NCI-H1930 (cell line): ENCODE measurements around the gene SLC27A5.
"Not testable (repeated sequence)": the region's sequence is repeated elsewhere in the genome, so short reads cannot be mapped to it uniquely, and the experiment has no call there.

Experiments used
- DNase-seq, 2 experiments: peaks; one replicate each; lab custom pipeline; 2025; lab: John Stamatoyannopoulos, UW

Gene SLC27A5

DNA sequence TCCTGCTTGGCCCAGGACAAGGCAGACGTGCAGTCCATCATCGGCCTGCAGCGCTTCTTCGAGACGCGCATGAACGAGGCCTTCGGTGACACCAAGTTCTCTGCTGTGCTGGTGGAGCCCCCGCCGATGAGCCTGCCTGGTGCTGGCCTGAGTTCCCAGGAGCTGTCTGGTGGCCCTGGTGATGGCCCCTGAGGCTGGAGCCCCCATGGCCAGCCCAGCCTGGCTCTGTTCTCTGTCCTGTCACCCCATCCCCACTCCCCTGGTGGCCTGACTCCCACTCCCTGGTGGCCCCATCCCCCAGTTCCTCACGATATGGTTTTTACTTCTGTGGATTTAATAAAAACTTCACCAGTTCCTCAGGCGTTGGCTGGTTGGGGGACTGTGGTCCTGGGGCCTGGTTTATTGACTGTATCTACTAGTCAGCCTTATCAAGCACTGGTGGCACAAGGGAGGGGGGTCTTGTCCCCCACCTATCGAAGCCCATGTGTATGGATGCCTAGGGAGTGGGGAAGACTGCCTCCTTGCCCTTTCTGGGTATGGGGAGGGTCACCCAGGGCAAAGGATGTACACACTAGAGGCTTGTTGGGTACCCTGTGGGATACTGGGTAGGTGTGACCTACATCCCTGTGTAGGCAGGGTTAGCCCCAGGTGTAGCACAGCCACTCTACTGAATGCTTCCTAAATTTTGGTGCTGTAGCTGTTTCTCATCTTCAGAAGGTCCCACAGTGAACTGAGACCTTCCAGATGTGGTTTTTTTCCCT is 38.8 kb upstream of the SLC27A5 start:
- DNase-seq = no peak

DNA sequence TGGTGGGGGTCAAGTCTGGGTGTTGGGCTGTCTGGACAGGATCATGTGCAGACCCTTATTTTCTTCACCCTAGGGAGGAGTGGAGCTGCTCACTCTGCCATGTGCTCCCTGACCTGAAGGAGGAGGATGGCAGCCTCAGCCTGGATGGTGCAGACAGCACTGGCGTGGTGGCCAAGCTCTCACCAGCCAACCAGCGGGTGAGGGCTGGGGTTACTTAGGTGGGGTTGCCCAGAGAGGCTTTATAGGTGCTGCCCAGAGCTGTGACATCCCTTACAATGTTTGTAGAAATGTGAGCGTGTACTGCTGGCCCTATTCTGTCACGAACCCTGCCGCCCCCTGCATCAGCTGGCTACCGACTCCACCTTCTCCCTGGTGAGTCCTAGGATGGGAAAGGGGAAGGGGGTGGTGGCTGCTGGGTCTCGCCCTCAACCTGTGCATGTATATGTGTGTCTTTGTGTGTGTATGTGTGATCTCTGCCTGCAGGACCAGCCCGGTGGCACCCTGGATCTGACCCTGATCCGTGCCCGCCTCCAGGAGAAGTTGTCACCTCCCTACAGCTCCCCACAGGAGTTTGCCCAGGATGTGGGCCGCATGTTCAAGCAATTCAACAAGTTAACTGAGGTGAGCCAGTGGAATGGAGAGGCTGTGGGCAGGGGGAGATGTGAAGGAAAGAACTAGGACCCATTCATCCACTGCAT is 38.0 kb upstream of the SLC27A5 start:
- DNase-seq = no peak

DNA sequence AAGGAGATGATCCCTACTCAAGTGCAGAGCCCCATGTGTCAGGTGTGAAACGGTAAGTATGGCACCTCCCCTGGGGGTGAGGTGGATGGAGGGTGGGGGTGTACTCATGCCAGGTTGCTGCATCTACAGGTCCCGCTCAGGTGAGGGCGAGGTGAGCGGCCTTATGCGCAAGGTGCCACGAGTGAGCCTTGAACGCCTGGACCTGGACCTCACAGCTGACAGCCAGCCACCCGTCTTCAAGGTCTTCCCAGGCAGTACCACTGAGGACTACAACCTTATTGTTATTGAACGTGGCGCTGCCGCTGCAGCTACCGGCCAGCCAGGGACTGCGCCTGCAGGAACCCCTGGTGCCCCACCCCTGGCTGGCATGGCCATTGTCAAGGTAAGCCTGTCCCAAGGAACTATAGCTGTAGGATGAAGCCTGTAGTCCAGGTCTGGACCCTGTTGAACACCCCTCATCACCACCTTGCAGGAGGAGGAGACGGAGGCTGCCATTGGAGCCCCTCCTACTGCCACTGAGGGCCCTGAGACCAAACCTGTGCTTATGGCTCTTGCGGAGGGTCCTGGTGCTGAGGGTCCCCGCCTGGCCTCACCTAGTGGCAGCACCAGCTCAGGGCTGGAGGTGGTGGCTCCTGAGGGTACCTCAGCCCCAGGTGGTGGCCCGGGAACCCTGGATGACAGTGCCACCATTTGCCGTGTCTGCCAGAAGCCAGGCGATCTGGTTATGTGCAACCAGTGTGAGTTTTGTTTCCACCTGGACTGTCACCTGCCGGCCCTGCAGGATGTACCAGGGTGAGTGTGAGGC is 37.3 kb upstream of the SLC27A5 start:
- no peak for DNase-seq

DNA sequence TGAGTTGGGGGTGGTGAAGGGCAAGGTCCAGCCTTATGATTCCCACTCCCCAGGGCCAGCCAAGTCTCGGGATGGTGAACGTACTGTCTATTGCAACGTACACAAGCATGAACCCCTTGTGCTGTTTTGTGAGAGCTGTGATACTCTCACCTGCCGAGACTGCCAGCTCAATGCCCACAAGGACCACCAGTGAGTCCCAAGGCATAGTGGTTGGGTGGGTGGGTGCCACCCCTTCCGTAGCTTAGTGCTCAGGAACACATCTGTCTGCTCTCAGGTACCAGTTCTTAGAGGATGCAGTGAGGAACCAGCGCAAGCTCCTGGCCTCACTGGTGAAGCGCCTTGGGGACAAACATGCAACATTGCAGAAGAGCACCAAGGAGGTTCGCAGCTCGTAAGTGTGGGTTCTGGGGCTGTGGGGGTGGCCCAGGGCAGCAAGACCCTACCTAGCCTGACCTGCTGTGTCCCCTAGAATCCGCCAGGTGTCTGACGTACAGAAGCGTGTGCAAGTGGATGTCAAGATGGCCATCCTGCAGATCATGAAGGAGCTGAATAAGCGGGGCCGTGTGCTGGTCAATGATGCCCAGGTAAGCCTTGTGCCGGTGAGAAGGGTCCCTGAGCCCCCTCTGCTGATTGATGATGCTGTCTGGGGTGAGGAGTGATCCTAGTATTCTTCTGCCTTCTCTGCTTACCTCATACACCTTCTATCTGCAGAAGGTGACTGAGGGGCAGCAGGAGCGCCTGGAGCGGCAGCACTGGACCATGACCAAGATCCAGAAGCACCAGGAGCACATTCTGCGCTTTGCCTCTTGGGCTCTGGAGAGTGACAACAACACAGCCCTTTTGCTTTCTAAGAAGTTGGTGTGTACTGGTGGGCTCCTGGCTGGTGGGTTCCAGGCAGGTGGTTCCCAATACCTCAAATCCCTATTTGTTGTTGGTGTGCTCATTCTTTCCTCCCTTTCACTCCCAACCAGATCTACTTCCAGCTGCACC is 35.8 kb upstream of the SLC27A5 start:
- no peak for DNase-seq

DNA sequence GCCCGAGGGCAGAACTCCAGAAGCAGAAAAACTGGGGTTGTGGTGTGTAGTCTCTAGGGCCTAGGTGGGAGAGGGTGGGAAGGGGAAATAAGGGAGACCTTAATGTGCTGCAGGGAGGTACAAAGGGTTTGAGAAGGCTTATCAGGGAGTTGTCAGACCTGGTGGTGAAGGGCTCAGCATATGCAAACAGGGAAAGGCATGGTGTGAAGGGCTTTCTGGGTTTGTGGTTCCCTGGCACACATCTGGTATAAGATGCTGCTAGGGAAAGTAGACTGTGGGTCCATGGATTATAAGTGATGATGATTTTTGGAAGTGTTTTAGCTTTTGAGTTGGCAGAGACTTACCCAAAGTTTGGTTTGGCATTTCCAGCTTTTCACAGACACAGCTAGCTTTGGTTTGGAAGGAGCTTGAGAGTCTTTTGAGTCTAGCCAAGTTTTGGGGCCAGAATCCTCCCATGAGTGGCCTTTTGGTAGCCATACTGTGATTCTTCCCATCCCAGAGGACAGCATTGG is 34.3 kb upstream of the SLC27A5 start:
- DNase-seq = no peak

DNA sequence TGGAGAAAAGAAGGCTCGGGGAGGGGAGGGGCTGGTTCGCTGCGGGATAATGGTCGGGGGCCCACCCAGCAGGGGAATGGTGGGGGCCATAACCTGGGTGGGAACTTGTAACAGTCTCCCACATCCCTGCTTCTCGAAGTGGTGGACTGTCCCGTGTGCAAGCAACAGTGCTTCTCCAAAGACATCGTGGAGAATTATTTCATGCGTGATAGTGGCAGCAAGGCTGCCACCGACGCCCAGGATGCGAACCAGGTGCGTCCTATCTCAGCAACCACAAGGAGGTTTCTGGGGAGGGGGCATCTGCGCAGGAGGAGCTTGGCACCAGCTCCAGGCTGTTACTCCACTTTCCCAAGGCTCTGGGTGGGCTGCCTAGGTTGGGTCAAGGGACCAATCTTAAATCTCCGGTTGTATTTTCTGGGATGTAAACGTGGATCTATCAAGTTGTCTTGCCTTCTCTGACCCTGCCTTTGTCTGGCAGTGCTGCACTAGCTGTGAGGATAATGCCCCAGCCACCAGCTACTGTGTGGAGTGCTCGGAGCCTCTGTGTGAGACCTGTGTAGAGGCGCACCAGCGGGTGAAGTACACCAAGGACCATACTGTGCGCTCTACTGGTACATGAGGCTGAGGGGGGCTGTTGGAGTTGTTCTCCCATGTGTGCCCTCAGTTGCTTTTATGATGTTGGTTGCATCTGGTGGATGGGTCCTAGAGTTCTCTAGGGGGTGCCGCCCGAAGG is 33.7 kb upstream of the SLC27A5 start:
- DNase-seq = no peak

DNA sequence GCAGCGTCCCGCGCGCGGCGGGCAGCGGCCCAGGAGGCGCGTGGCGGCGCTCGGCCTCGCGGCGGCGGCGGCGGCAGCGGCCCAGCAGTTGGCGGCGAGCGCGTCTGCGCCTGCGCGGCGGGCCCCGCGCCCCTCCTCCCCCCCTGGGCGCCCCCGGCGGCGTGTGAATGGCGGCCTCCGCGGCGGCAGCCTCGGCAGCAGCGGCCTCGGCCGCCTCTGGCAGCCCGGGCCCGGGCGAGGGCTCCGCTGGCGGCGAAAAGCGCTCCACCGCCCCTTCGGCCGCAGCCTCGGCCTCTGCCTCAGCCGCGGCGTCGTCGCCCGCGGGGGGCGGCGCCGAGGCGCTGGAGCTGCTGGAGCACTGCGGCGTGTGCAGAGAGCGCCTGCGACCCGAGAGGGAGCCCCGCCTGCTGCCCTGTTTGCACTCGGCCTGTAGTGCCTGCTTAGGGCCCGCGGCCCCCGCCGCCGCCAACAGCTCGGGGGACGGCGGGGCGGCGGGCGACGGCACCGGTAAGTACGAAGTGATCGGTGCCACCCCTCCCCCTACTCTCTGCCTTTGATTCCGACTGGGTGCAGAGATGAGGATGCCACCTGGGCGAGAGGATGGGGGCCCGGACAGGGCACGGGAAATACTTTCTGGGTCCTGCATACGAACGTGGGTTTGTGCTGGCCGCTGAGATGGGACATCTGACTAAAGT is 32.9 kb upstream of the SLC27A5 start:
- no peak for DNase-seq

DNA sequence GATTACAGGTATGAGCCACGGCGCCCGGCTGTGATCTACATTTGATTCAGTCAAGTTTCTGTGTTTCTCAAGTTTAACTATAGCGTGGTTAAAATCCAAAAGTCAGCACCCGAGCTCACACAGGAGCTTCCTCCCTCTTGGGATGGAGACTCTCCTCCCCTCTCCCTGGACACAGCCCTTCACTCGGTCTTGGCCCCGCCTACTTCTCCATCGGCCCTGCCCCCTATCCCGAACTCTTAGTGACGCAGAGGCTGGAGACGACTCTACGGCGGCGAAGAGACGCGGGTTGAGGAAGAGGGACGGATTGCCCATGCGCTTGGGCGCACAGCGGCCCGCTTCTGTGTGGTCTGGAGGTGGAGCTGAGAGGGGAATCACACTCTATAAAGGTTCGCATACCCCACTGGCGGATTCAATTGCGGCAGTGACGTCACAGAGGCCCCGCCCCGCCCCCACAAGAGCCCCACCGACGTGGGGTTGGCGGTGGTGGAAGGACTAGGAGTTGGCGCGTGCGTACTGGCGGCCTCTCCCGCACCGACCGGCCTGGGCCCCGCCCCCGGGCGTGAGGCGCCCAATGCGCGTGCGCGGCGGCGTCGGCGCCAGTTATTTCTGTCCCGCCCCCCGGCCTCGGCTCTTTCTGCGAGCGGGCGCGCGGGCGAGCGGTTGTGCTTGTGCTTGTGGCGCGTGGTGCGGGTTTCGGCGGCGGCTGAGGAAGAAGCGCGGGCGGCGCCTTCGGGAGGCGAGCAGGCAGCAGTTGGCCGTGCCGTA is 32.2 kb upstream of the SLC27A5 start, which contains the start of gene TRIM28:
TRIM28 (plus strand) TSS at position 239 of the 765 bp plus-strand sequence. CDS start 694 bp downstream, outside the sequence.
- no peak for DNase-seq

DNA sequence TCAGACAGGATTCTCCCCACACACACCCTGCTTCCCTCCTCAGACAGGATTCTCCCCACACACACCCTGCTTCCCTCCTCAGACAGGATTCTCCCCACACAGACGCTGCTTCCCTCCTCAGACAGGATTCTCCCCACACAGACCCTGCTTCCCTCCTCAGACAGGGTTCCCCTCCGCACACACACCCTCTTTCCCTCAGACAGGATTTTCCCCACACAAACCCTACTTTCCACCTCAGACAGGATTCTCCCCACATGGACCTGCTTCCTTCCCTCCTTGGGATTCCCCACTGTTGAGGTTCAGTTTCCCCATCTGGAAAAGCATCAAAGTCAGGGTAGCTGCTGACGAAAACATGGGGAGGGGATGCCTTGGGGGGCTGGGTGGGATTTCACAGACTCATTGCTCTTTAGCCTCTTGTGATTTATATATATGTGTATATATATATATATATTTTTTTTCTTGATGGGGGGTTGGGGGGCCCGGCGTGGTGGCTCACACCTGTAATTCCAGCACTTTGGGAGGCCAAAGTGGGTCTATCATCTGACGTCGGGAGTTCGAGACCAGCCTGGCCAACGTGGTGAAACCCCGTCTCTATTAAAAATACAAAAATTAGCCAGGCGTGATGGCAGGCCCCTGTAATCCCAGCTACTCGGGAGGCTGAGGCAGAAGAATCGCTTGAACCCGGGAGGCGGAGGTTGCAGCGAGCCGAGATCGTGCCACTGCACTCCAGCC is 31.0 kb upstream of the SLC27A5 start:
- not testable (repeated sequence) for DNase-seq

DNA sequence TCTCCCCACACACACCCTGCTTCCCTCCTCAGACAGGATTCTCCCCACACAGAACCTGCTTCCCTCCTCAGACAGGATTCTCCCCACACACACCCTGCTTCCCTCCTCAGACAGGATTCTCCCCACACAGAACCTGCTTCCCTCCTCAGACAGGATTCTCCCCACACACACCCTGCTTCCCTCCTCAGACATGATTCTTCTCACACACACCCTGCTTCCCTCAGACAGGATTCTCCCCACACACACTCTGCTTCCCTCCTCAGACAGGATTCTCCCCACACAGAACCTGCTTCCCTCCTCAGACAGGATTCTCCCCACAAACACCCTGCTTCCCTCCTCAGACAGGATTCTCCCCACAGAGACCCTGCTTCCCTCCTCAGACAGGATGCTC is 27.4 kb upstream of the SLC27A5 start:
- not testable (repeated sequence) for DNase-seq

DNA sequence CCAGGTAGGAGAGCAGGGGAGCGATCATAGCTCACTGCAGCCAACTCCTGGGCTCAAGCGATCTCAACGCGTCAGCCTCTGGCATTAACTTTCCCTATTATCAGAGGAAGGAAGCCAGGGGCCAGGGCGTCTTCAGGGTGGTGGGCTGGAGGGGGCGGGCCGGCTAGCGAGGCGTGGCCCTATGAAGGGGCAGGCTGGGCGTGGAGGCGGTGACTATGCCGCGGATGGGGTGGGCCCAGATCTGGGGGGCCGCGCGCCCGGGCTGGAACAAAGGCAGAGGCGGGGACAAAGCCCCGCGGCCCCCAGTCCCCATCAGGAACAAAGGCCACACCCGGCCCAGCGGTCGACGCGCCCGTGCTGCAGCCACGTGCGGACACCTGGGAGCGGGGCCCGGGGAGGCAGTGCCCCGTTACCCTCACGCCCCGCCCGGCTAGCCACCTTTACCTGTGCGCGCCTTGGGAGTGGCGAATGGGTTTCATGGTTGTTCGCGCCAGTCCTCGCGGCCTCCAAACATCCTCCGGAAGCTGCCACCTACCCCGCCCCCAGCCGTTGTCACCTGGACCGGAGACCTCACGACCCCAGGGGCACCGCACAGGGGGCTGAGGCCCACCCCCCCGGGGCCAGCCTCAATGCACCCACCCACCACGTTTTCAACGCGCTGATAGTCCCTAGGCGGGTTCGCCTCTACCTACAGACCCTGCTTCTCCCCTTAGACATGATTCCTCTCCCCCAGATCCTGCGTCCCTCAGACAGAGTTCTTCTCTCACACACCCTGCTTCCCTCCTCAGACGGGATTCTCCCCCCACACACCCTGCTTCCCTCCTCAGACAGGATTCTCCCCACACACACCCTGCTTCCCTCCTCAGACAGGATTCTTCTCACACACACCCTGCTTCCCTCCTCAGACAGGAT is 26.7 kb upstream of the SLC27A5 start:
- DNase-seq = peak; percentile 77 to 81

DNA sequence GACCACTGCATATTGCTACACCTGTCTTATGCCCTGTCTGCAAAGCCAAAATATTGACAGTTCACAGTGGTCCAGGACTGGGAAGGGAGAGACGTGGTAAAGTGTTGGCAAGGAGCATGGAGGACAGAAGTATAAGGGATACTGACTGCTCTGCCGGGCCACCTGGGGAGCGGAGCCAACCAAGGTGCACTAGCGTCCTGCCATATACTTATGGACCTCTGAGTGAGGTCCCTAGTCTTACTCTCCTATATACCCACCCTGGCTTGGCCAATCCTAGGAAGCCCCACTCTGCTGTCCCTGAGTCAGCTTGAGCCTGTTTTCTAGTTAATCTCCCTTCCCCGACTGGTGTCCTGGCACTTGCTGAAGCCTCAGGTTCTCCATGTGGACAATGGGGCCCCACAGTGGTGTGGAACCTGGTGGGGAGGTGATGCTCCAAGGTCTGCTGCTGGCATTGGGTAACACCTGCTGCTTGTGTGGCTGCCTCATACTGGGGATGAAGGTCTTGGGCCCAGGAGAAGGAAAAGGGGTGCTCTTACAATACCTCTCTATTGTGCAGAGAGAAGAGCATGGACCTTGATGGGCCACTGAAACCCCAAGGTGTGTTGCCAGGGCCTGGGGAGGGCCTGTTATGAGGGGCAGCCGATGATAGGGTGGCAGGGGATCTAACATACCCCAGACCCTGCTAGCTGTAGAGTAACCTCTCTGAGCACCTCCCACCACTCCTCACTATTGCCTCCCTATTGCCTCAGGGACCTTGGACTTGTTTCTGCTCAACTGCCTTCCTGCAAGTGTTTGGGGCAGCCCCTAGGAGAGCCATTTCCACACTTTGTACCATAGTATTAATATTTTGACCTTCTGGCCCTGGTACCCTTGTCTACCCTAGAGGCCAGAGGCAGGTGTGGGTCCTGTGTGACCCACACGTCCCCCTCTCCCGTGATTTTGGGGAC is 25.3 kb upstream of the SLC27A5 start:
- no peak for DNase-seq

DNA sequence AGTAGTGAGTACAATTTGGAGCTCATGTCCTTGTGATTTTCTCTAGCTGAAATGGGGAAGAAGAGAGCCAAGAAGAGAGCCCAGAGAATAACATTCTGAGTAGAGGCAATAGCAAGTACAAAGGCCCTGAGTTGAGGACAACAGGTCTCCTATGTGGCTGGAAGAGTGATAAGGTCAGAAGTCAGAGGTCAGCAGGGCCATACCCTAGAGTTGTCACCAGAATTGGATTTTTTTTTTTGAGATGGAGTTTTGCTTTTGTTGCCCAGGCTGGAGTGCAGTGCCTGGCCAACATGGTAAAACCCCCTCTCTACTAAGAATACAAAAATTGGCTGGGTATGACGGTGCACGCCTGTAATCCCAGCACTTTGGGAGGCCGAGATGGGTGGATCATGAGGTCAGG is 24.1 kb upstream of the SLC27A5 start:
- DNase-seq = no peak

DNA sequence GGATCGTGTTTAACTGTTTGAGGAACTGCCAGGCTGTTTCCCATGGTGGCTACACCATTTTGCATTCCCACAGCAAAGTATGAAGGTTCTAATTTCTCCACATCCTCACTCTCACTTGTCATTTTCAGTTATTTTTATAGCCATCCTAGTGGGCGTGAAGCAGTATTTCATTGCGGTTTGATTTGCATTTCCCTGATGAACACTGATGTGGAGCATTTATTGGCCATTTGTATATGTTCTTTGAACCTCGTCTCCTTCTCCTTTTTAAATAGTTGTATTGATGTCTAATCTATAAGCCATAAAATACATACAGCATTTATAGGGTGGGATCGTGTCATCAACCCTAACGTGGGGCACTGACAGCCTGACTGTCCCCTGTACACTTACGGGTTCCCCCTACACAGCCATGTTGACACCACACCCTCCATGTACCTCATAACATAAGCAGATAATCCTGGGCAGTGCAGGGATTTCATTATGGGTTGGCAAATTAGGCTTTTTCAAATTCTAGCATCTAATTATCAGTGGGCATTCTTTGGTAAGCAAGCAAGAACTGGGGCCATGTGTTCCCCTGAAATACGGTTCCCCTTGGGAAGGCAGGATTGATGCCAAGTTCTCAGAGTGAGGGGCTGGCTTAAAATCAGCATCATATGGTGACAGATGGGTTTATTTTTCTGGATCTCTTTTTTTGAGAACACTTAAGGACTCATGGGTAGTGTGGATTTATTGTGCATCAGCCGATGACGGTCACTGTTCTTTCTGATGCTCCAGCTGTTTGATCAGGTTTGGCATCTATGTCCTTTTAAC is 19.4 kb upstream of the SLC27A5 start:
- no peak for DNase-seq

DNA sequence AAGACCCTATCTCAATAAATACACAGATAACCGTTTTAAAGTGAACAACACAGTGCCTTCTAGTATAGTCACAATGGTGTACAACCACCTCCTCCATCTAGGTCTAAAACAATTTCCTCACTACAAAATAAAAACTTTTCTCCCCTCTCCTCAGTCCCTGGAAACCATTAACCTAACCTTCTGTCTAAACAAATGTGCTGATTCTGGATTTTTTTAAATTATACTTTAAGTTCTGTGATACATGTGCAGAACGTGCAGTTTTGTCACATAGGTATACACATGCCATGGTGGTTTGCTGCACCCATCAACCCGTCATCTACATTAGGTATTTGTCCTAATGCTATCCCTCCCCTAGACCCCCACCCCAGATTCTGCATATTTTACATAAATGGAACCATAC is 17.6 kb upstream of the SLC27A5 start:
- no peak for DNase-seq
